Mucosa of descending colon (tissue), 3 donors: ENCODE measurements around the gene ZNF678. TPM values are rescaled to one million over a fixed set of nuclear protein-coding genes. Genes with fewer than 3 reads are reported as not detected.
A peak's percentile ranks its signal among the peaks of the same experiment; 100 is the strongest.

Experiments
- ATAC-seq: fragments of 200-7000 bp; cut with Tn5 transposase; one replicate; pipeline ENCODE4 v1.9.1; 2020; ENCODE audit warnings: mild to moderate bottlenecking, moderate library complexity
- DNase-seq, 3 donors: peaks; one replicate each; pipeline ENCODE4 v3.0.0-alpha.2; 2020
- H3K36me3 ChIP-seq: fragments of 200-600 bp; one replicate; pipeline ENCODE4 v1.8.0; 2021; ENCODE audit warnings: low read depth, mild to moderate bottlenecking
- H3K4me1 ChIP-seq: fragments of 200-600 bp; one replicate; pipeline ENCODE4 v1.8.0; 2021; ENCODE audit warnings: low read depth, mild to moderate bottlenecking
- H3K4me3 ChIP-seq: fragments of 200-600 bp; one replicate; pipeline ENCODE4 v1.8.0; 2021; ENCODE audit warnings: mild to moderate bottlenecking
- H3K9me3 ChIP-seq: fragments of 200-600 bp; one replicate; pipeline ENCODE4 v1.8.0; 2021; ENCODE audit warnings: mild to moderate bottlenecking
- CTCF ChIP-seq: fragments of 200-600 bp; IDR thresholded peaks from one replicate; pipeline ENCODE4 v1.8.0; 2022; ENCODE audit warnings: antibody characterized with exemption, mild to moderate bottlenecking
- intact Hi-C, 2 donors: fragments of 100-400 bp; cut with DNase I in 1 of 2; cut with micrococcal nuclease in 1 of 2; formaldehyde crosslinking; loops; one replicate each; pipeline versions ENCODE4 v1.11.0 to v1.11.1; 2022; cut with DNase I, micrococcal nuclease
- total RNA-seq, 3 donors: library from RNA; stranded (reverse); fragmentation: NEBNext Ultra II Directional in 2 of 3; extraction: Animal tissue kit (Norgen Biotek cat#: 25700) in 2 of 3; gene quantifications; one replicate each; pipeline versions ENCODE4 v1.2.1 to v1.2.4, GENCODE V29; 2021 to 2023
- donor health status: DM: no; HTN: no; CAD: no; lungs with moderate emphysema.
- donor health status: DM: no; HTN: no; CAD: no.
- donor health status: DM: no; HTN: yes; CAD: no.

The ZNF678 gene
- total RNA-seq, 3 donors from 2014 or later, result 6.8 to 10.4 (median 8.9) TPM

- Histone ChIP-seq H3K4me1 (peaks cover 20% of the 10 kb centered on the region), H3K9me3 (no peaks in the 10 kb centered on the region), H3K36me3 (no peaks in the 10 kb centered on the region), H3K4me3 (no peak overlapping the region)
- DNase-seq, result peak in 2 of 3 donors; percentile 29 to 33
- intact Hi-C loops, result no loop called here
- ATAC-seq, result no peak
- no peak for TF ChIP-seq CTCF
Measured at GRCh38 chr1:227543283-227544066, 19.9 kb upstream of the ZNF678 start.

- no peaks in the 10 kb centered on the region for H3K36me3 ChIP-seq
- DNase-seq, result peak in 2 of 3 donors; percentile 33 to 43
- no peak for TF ChIP-seq CTCF
- H3K4me1 ChIP-seq, result peaks cover 29% of the 10 kb centered on the region
- no peak overlapping the region for H3K4me3 ChIP-seq
- H3K9me3 ChIP-seq, result no peaks in the 10 kb centered on the region
- no peak for ATAC-seq
- intact Hi-C loops, result no loop called here
Measured at GRCh38 chr1:227544067-227545050, 19.0 kb upstream of the ZNF678 start.

GRCh38 chr1:227545361-227545760 lies 18.0 kb upstream of the ZNF678 start:
- Histone ChIP-seq H3K4me1 (peaks cover 36% of the 10 kb centered on the region), H3K9me3 (no peaks in the 10 kb centered on the region), H3K36me3 (no peaks in the 10 kb centered on the region), H3K4me3 (no peak overlapping the region)
- intact Hi-C loops, result no loop called here
- no peak for TF ChIP-seq CTCF
- ATAC-seq, result no peak
- DNase-seq, result peak in 2 of 3 donors; percentile 14 to 19

- H3K4me3 ChIP-seq, result no peak overlapping the region
- H3K36me3 ChIP-seq, result no peaks in the 10 kb centered on the region
- TF ChIP-seq CTCF, result no peak
- intact Hi-C loops, result no loop called here
- no peak for ATAC-seq
- DNase-seq, result peak in 2 of 3 donors; percentile 23 to 36
- H3K4me1 ChIP-seq, result peaks cover 40% of the 10 kb centered on the region
- H3K9me3 ChIP-seq, result no peaks in the 10 kb centered on the region
Measured at GRCh38 chr1:227546059-227546458, 17.3 kb upstream of the ZNF678 start.

GRCh38 chr1:227546598-227547309 lies 16.6 kb upstream of the ZNF678 start:
- intact Hi-C loops, result no loop called here
- Histone ChIP-seq H3K4me1 (peaks cover 38% of the 10 kb centered on the region), H3K36me3 (no peaks in the 10 kb centered on the region), H3K9me3 (peaks cover 6% of the 10 kb centered on the region), H3K4me3 (no peak overlapping the region)
- ATAC-seq, result no peak
- peak in 2 of 3 donors; percentile 35 to 43 for DNase-seq
- no peak for TF ChIP-seq CTCF
